H1 (cell line): ENCODE results near the gene TOP3A. TPM values are rescaled to one million over a fixed set of nuclear protein-coding genes. Genes with fewer than 3 reads are reported as not detected.

Source experiments
- CTCF ChIA-PET: fragments of 300-600 bp; sonication (Branson Sonifier 250); formaldehyde crosslinking; loops from one replicate; lab custom pipeline; 2021; ENCODE audit not compliant: partially characterized antibody; lab: Charles Lee
- POLR2A ChIA-PET: fragments of 300-600 bp; sonication (Branson Sonifier 250); formaldehyde crosslinking; loops from one replicate; lab custom pipeline; 2021; ENCODE audit warnings: inconsistent platforms; ENCODE audit not compliant: partially characterized antibody; lab: Charles Lee
- DNase-seq, 2 experiments: peaks; one replicate each; pipeline versions ENCODE4 v3.0.0 to v3.0.0-alpha.2; 2010 to 2022; ENCODE audit warnings: low spot score in 2 of 2, low read depth in 1 of 2, mixed read lengths in 1 of 2
- FAIRE-seq: peaks from 2 replicates; lab custom pipeline; 2011; peaks lifted over from hg19 to GRCh38; lab: Jason Lieb, UNC
- H2AFZ ChIP-seq: 2 replicates; pipeline ENCODE4 v1.8.1; 2012; ENCODE audit warnings: low read length, inconsistent platforms
- H2AK5ac ChIP-seq: 2 replicates; pipeline ENCODE4 v1.6.1; 2013; ENCODE audit warnings: low read depth, low read length
- H2BK120ac ChIP-seq: replicated peaks from 2 replicates; pipeline ENCODE3; 2013; ENCODE audit warnings: low read depth, low read length, inconsistent platforms
- H2BK12ac ChIP-seq: 2 replicates; pipeline ENCODE4 v1.6.1; 2013; ENCODE audit warnings: low read depth, low read length
- H2BK15ac ChIP-seq: 2 replicates; pipeline ENCODE4 v1.6.1; 2013; ENCODE audit warnings: low read length
- H2BK20ac ChIP-seq: 2 replicates; pipeline ENCODE4 v1.6.1; 2013; ENCODE audit warnings: low read length
- H2BK5ac ChIP-seq: 2 replicates; pipeline ENCODE4 v1.6.1; 2013; ENCODE audit warnings: low read depth, low read length
- H3K14ac ChIP-seq: 2 replicates; pipeline ENCODE4 v1.6.1; 2013; ENCODE audit warnings: inconsistent platforms; ENCODE audit not compliant: insufficient read length
- H3K18ac ChIP-seq: 2 replicates; pipeline ENCODE4 v1.6.1; 2013; ENCODE audit warnings: low read length; ENCODE audit errors: extremely low read depth
- H3K23ac ChIP-seq: 2 replicates; pipeline ENCODE4 v1.6.1; 2013; ENCODE audit warnings: inconsistent platforms; ENCODE audit not compliant: insufficient read length
- H3K23me2 ChIP-seq: 2 replicates; pipeline ENCODE4 v1.6.1; 2013; ENCODE audit warnings: low read depth, low read length
- H3K27ac ChIP-seq: 2 replicates; pipeline ENCODE4 v1.6.1; 2011; ENCODE audit warnings: low read depth, low read length, inconsistent platforms
- H3K27me3 ChIP-seq, 4 experiments: replicated peaks in 1 of 4; 1 replicate in 1 of 4; 2 replicates in 3 of 4; pipeline versions ENCODE4 v1.6.1 to v1.8.1; 2011 to 2013; ENCODE audit warnings: low read length in 3 of 4, mild to moderate bottlenecking in 3 of 4, inconsistent platforms in 2 of 4, mixed read lengths in 2 of 4, moderate library complexity in 1 of 4; ENCODE audit not compliant: control insufficient read depth in 3 of 4, insufficient read depth in 3 of 4; ENCODE audit errors: extremely low read depth in 1 of 4
- H3K36me3 ChIP-seq, 4 experiments: 2 replicates each; pipeline versions ENCODE4 v1.6.1 to v1.8.1; 2011 to 2013; ENCODE audit warnings: mild to moderate bottlenecking in 4 of 4, low read length in 3 of 4, moderate library complexity in 2 of 4, control low read depth in 1 of 4, inconsistent platforms in 1 of 4; ENCODE audit not compliant: insufficient read depth in 4 of 4, control insufficient read depth in 2 of 4
- H3K4ac ChIP-seq: replicated peaks from 2 replicates; pipeline ENCODE3; 2013; ENCODE audit warnings: low read length, low read depth, mixed read lengths, inconsistent platforms; ENCODE audit not compliant: insufficient read length
- H3K4me1 ChIP-seq, 4 experiments: replicated peaks in 1 of 4; 1 replicate in 1 of 4; 2 replicates in 3 of 4; pipeline versions ENCODE4 v1.6.1 to v1.8.1; 2011 to 2013; ENCODE audit warnings: low read length in 3 of 4, inconsistent platforms in 2 of 4, mixed read lengths in 1 of 4; ENCODE audit not compliant: insufficient read depth in 4 of 4, control insufficient read depth in 3 of 4
- H3K4me2 ChIP-seq, 2 experiments: 2 replicates each; pipeline versions ENCODE4 v1.6.1 to v1.8.1; 2011 to 2013; ENCODE audit warnings: low read depth in 2 of 2, low read length in 2 of 2, control low read depth in 1 of 2, inconsistent platforms in 1 of 2, mild to moderate bottlenecking in 1 of 2; ENCODE audit not compliant: insufficient read depth in 1 of 2
- H3K4me3 ChIP-seq, 4 experiments: fragments of 200-600, 300-600 bp in 1 of 4; sonication (generic), shearing (Covaris generic), sonication (Bioruptor Twin) in 1 of 4; 2 replicates each; pipeline versions ENCODE4 v1.5.1 to v1.8.1; 2011 to 2016; ENCODE audit warnings: low read length in 4 of 4, low read depth in 3 of 4, control low read depth in 2 of 4, inconsistent platforms in 2 of 4, mild to moderate bottlenecking in 2 of 4, mixed read lengths in 1 of 4, moderate library complexity in 1 of 4; ENCODE audit not compliant: insufficient read depth in 2 of 4; ENCODE audit errors: extremely low read depth in 1 of 4
- H3K56ac ChIP-seq: replicated peaks from 2 replicates; pipeline ENCODE3; 2013; ENCODE audit warnings: low read depth, mild to moderate bottlenecking, mixed read lengths, low read length, inconsistent platforms; ENCODE audit not compliant: insufficient read length
- H3K79me1 ChIP-seq: 2 replicates; pipeline ENCODE4 v1.6.1; 2013; ENCODE audit warnings: low read depth, low read length, control low read depth
- H3K79me2 ChIP-seq, 2 experiments: 2 replicates each; pipeline versions ENCODE4 v1.6.1 to v1.8.1; 2012 to 2013; ENCODE audit warnings: low read length in 2 of 2, mild to moderate bottlenecking in 2 of 2, inconsistent platforms in 1 of 2; ENCODE audit not compliant: insufficient read depth in 2 of 2, control insufficient read depth in 1 of 2
- H3K9ac ChIP-seq, 4 experiments: replicated peaks in 1 of 4; 1 replicate in 1 of 4; 2 replicates in 3 of 4; pipeline versions ENCODE4 v1.6.1 to v1.8.1; 2011 to 2013; ENCODE audit warnings: low read depth in 3 of 4, low read length in 3 of 4, control low read depth in 2 of 4, mild to moderate bottlenecking in 2 of 4, moderate library complexity in 2 of 4, inconsistent platforms in 1 of 4; ENCODE audit errors: extremely low read depth in 1 of 4
- H3K9me3 ChIP-seq, 2 experiments: 2 replicates each; pipeline versions ENCODE4 v1.6.1 to v1.8.1; 2012 to 2013; ENCODE audit warnings: mild to moderate bottlenecking in 2 of 2, moderate library complexity in 2 of 2, control low read depth in 1 of 2, inconsistent platforms in 1 of 2, low read depth in 1 of 2, low read length in 1 of 2, mixed read lengths in 1 of 2; ENCODE audit not compliant: insufficient read depth in 2 of 2
- H4K20me1 ChIP-seq, 2 experiments: replicated peaks in 1 of 2; 2 replicates each; pipeline versions ENCODE3 to v1.8.1; 2011 to 2013; ENCODE audit warnings: inconsistent platforms in 2 of 2, low read length in 2 of 2, mild to moderate bottlenecking in 1 of 2; ENCODE audit not compliant: insufficient read depth in 2 of 2, control insufficient read depth in 1 of 2
- H4K5ac ChIP-seq: 2 replicates; pipeline ENCODE4 v1.6.1; 2013; ENCODE audit warnings: low read length, low read depth, mixed read lengths, inconsistent platforms; ENCODE audit not compliant: insufficient read length
- H4K8ac ChIP-seq: 2 replicates; pipeline ENCODE4 v1.8.0; 2013; ENCODE audit warnings: mild to moderate bottlenecking, moderate library complexity, low read length, inconsistent platforms; ENCODE audit not compliant: insufficient read depth; ENCODE audit errors: extremely low read depth
- H4K91ac ChIP-seq: replicated peaks from 2 replicates; pipeline ENCODE3; 2013; ENCODE audit warnings: low read length, mixed read lengths, inconsistent platforms; ENCODE audit not compliant: insufficient read length
- ASH2L ChIP-seq: fragments of 200-600, 300-600 bp; sonication (generic); IDR thresholded peaks from one replicate; pipeline ENCODE4 v1.7.1; 2017; ENCODE audit warnings: low read length
- BACH1 ChIP-seq: IDR thresholded peaks from 2 replicates; pipeline ENCODE4 v1.6.1; 2012; ENCODE audit warnings: low read length, improper control_type of control experiment
- CREB1 ChIP-seq: IDR thresholded peaks from 2 replicates; pipeline ENCODE4 v1.6.1; 2012; ENCODE audit warnings: inconsistent platforms
- FOSL1 ChIP-seq: IDR thresholded peaks from 2 replicates; pipeline ENCODE4 v1.6.1; 2011; ENCODE audit warnings: mild to moderate bottlenecking, low read depth, low read length, moderate library complexity; ENCODE audit not compliant: insufficient read depth
- MAFK ChIP-seq: IDR thresholded peaks from 2 replicates; pipeline ENCODE4 v1.6.1; 2012; ENCODE audit warnings: low read depth, mild to moderate bottlenecking, improper control_type of control experiment, low read length
- NANOG ChIP-seq: IDR thresholded peaks from 2 replicates; pipeline ENCODE4 v1.6.1; 2011; ENCODE audit warnings: low read length, low read depth, mild to moderate bottlenecking, inconsistent platforms; ENCODE audit not compliant: insufficient read depth, poor library complexity, severe bottlenecking
- WGBS, 2 experiments: shearing (Covaris generic) in 1 of 2; methylation state at CpG; one replicate each; pipeline versions ENCODE4 v1.1.6 to v1.1.7; 2013 to 2015; ENCODE audit warnings: low lambda C conversion rate in 2 of 2, mixed read lengths in 2 of 2, inconsistent platforms in 1 of 2, low coverage in 1 of 2, missing lambda C conversion rate in 1 of 2; ENCODE audit not compliant: insufficient replicate concordance in 2 of 2, insufficient coverage in 1 of 2, insufficient read length in 1 of 2; ENCODE audit errors: extremely low coverage in 1 of 2, missing lambda C conversion rate in 1 of 2; 5-methylcytosine and 5-hydroxymethylcytosine counted together
- polyA plus RNA-seq, 7 experiments: library from polyadenylated mRNA; depleted of rRNA in 3 of 7; stranded (reverse) in 5 of 7; unstranded in 2 of 7; fragments of >200 nt in 5 of 7; fragments of 200-250 nt in 2 of 7; gene quantifications; 1 replicate in 5 of 7; 2 replicates in 1 of 7; 4 replicates in 1 of 7; pipeline versions ENCODE4 v1.2.1 to v1.2.3, GENCODE V29; 2011 to 2013; ENCODE audit warnings: missing spikeins in 2 of 7, mixed read lengths in 2 of 7
- total RNA-seq: library from RNA; stranded (reverse); fragmentation: NEBNext Ultra II Directional; extraction: Animal tissue kit (Norgen Biotek cat#: 25700); gene quantifications from 2 replicates; pipeline ENCODE4 v1.2.1, GENCODE V29; 2021

TOP3A gene
- total and polyA plus RNA-seq, 2 of the 8 experiments (the other 6 are each of a cell fraction or from before 2014, with no cell fraction given), result 23.4 to 54.3 TPM

- 92% methylated on average over 9 of the region's 9 CpGs; no CpG with 5 or more reads in 1 of the 2 experiments for WGBS, 2 experiments
- H2AK5ac ChIP-seq, result no peak overlapping the region
- H3K9me3 ChIP-seq, result no peaks in the 10 kb centered on the region
- peaks cover 4% of the 10 kb centered on the region in 2 experiments for H4K20me1 ChIP-seq
- peaks cover 27 to 60% (median 38%) of the 10 kb centered on the region in 4 experiments for H3K36me3 ChIP-seq
- no peak overlapping the region for H4K5ac ChIP-seq
- no peak overlapping the region for H3K4me3 ChIP-seq
- no peaks in the 10 kb centered on the region for H3K27me3 ChIP-seq
- no peaks in the 10 kb centered on the region; the same call in 1 of the 2 replicates for H3K79me1 ChIP-seq
- H4K91ac ChIP-seq, result no peak overlapping the region
- ChIA-PET POLR2A (interaction anchor here (0.8 to 6.3 kb wide), 6 partner anchors 12 to 152 kb away, joined by 3 to 52 read pairs (median 6); partner anchors contain the start of genes SHMT1, SMCR8 and TOP3A), CTCF (interaction anchor here (0.8 to 7.6 kb wide), 3 partner anchors 8 to 44 kb away, joined by 3 to 58 read pairs (median 4); no protein-coding TSS in a partner anchor)
- H4K8ac ChIP-seq, result no peak overlapping the region
- TF ChIP-seq ASH2L (no peak), BACH1 (no peak), NANOG (no peak), FOSL1 (no peak), CREB1 (no peak), MAFK (no peak)
- H2AFZ ChIP-seq, result no peak overlapping the region
- H3K18ac ChIP-seq, result no peak overlapping the region
- no peak overlapping the region for H2BK15ac ChIP-seq
- no peak overlapping the region for H3K4me2 ChIP-seq
- no peak overlapping the region for H2BK12ac ChIP-seq
- no peak for FAIRE-seq
- H3K79me2 ChIP-seq, result no peaks in the 10 kb centered on the region
- no peak overlapping the region for H2BK120ac ChIP-seq
- no peak overlapping the region for H3K14ac ChIP-seq
- H2BK5ac ChIP-seq, result no peak overlapping the region
- no peak overlapping the region for H3K27ac ChIP-seq
- no peak overlapping the region for H3K4ac ChIP-seq
- no peak overlapping the region for H3K9ac ChIP-seq
- no peak for DNase-seq
- no peaks in the 10 kb centered on the region for H3K23me2 ChIP-seq
- no peak overlapping the region for H3K56ac ChIP-seq
- H3K4me1 ChIP-seq, result no peaks in the 10 kb centered on the region
- no peak overlapping the region for H3K23ac ChIP-seq
- no peak overlapping the region for H2BK20ac ChIP-seq
Measured at GRCh38 chr17:18331879-18332278, 17.1 kb upstream of the TOP3A start.
